ENCODE data around the gene CHRNG.
"Not testable (repeated sequence)": the region's sequence is repeated elsewhere in the genome, so short reads cannot be mapped to it uniquely, and the experiment has no call there.

CHRNG gene

GRCh38 chr2:232528746-232529460, 10.6 kb upstream of the CHRNG start:
- no peak for DNase-seq (ENCODE audit: low read depth)

DNA sequence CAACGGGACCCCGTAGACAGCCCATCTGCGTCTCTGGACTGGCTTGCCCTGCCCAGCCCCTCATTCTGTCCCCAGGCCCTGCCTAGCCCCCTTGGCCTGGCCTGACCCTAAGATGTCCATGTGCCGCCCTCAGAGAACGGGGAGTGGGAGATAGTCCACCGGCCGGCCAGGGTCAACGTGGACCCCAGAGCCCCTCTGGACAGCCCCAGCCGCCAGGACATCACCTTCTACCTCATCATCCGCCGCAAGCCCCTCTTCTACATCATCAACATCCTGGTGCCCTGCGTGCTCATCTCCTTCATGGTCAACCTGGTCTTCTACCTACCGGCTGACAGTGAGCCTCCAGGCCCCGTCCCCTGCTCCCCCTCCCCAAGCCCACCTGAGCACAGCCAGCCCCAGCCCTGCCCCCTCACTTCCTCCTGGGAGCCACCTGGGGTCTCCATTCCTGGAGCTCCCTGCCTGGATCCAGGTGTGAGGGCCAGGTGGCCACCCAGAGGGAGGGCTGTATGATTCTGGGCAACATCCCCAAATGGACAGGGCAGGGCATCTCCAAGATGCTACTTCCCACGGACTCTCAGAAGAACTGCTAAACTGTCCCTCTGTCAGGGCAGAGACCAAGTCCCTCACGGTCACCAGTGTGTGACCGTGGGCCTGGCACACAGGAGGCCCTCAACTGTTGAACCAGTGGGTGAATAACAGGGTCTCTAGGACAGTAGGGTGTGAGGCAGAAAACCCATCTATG, 9.5 kb upstream of the CHRNG start:
- no peak for DNase-seq (ENCODE audit: low read depth)

- DNase-seq (ENCODE audit: low read depth), result no peak
These were observed 8.7 kb upstream of the CHRNG start for GRCh38 chr2:232530626-232531260.

DNA sequence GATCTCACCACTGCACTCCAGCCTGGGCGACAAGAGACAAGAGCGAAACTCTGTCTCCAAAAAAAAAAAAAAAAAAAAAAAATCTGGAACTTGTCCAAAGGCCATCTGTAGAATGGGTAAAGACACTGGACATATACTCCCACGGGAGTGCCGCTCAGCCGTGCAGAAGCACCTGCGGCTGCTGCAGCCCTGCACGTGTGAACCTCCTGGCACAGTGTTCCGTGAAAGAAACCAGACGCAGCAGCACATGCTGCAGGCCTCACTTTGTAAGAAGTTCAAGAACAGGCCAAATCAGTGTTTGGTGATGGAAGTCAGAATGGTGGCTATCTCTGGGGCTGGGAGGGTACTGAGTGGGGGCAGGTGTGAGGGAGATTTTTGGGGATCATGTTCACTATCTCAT, 7.1 kb upstream of the CHRNG start:
- no peak for DNase-seq (ENCODE audit: low read depth)

DNA sequence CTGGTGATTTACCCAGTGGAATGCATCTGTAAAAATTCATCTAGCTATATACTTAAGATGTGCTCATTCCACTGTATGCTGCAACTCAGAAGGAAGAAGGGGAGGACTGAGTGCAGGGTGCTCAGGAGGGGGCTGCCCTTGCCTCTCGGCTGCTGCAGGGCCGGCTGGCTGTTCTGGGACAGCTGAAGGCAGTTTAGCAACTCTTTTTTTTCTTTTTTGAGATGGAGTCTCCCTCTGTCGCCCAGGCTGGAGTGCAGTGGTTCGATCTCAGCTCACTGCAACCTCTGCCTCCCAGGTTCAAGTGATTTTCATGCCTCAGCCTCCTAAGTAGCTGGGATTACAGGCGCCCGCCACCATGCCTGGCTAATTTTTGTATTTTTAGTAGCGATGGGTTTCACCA, 6.7 kb upstream of the CHRNG start:
- not testable (repeated sequence) for DNase-seq (ENCODE audit: low read depth)

DNA sequence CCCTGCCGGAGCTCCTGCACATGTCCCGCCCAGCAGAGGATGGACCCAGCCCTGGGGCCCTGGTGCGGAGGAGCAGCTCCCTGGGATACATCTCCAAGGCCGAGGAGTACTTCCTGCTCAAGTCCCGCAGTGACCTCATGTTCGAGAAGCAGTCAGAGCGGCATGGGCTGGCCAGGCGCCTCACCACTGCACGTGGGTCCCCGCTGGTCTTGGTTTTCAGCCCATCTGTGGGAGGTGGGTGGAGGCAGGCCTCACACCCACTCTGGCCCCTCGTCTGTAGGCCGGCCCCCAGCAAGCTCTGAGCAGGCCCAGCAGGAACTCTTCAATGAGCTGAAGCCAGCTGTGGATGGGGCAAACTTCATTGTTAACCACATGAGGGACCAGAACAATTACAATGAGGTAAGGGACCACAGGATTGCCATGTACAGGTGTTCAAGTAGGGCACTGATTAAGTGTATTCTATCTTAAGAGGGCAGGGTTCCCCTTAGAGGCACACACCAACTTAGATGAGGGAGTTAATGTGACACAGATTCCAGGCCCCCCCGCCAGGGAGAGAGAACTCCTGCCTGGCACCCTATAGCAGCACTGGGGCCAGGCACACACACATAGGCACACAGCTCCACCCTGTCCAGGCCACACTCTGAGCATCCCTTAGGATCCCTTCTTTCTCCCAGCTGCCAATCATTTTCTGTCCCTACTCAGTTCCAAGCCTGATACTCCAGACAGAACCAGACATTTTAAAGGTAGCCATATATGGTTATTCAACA, 5.4 kb upstream of the CHRNG start:
- no peak for DNase-seq (ENCODE audit: low read depth)

GRCh38 chr2:232534940-232535651, 4.4 kb upstream of the CHRNG start:
- DNase-seq (ENCODE audit: low read depth), result no peak

DNA sequence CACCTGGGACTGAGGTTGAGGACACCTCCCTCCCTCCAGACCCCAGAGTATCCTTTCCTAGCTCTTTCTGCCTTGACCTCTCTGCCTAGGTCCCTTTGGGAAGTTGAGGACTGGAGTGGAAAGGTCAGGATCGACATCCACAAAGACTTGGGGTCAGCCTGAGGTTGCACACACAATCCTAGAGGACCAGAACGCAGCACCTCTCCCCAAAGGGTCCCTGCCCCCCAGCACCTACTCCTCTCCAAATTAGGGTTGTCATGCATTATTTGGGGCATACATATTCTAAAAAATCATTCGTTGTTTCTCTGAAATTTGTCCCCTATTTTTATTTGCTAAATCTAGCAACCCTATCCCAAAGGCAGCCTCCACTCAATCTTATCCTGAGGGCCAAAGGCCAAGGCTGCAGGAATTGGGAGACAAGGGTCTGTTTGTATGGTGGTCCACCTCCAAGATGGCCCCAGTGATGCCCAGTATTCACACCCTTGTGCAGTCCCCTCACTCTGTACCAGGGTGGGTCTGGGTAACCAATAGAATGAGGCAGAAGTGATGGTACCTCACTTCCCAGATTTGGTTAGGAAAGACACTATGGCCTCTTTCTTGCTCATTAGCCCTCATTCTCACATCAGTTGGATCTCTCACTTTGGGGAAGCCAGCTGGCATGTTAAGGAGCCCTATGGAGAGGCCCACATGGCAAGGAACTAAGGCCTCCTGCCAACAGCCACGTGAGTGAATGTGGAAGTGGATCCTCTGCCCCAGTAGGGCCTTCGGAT, 3.5 kb upstream of the CHRNG start:
- no peak for DNase-seq (ENCODE audit: low read depth)

DNA sequence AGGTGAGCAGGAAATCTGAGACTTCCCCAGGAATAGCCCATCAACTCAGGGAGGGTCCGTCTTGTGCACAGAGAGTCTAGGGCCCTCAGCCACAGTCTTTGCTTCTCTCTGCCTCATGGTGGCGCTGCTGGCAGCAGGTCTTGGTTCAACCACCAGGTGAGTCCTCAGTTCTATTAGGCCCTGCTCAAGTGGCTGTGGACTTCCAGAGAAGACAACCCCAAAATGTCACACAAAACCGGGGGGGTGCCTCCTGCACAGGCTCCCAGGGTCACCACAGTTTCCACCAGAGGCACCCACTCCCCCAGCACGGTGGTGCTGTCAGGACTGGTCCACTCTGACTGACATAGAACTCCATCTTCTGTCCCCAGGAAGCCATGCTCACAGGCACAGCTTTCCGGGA, 2.4 kb upstream of the CHRNG start:
- no peak for DNase-seq (ENCODE audit: low read depth)

DNA sequence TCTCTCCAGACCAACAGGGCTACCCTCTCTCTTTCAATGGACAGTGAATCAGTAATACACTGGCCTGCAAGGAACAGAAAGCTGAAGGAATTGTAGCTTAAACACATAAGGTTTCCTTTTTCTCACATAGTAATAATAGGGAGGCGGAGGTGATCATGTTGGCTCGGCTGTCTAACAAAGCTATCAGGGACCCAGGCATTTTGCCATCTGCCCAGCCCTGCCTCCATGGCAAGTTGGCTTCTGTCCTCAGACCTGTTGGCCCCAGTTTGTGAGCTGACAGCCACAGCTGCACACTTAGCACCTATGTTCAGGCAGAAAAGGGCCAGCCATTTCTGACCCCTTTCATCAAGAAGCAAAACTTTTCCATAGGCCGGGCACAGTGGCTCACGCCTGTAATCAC, 2.0 kb upstream of the CHRNG start:
- DNase-seq (ENCODE audit: low read depth), result no peak

- DNase-seq (ENCODE audit: low read depth), result no peak
These were observed 821 bp upstream of the CHRNG start for GRCh38 chr2:232538671-232539070.

- DNase-seq (ENCODE audit: low read depth), result no peak
These were observed 1.0 kb downstream of the CHRNG start for GRCh38 chr2:232540441-232541041.

- DNase-seq (ENCODE audit: low read depth), result no peak
These were observed 1.9 kb downstream of the CHRNG start for GRCh38 chr2:232541195-232541960.

GRCh38 chr2:232541961-232542714, 2.6 kb downstream of the CHRNG start:
- no peak for DNase-seq (ENCODE audit: low read depth)

DNA sequence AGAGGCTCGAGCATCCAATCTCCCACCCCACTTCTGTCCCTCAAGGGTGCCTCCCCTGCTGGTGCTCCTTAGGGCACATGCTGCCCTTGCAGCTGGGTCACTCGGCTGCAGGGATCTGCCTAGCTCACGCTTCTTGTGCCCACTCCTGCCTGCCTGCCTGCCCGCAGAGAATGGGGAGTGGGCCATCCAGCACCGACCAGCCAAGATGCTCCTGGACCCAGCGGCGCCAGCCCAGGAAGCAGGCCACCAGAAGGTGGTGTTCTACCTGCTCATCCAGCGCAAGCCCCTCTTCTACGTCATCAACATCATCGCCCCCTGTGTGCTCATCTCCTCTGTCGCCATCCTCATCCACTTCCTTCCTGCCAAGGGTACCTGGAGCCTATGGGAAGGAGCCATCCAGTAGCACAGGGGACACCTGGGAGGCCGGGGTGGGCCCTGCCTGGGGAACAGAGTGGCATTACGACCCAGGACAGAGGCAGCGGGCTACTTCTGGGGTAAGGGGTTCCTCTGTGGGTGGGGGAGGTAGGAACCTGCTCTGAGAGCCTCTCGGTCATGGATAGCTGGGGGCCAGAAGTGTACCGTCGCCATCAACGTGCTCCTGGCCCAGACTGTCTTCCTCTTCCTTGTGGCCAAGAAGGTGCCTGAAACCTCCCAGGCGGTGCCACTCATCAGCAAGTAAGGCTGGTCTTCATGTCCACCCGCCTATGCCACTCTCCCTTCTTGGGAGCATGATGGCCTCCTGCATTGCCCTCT, 3.4 kb downstream of the CHRNG start:
- no peak for DNase-seq (ENCODE audit: low read depth)

GRCh38 chr2:232543491-232543890, 4.0 kb downstream of the CHRNG start:
- DNase-seq (ENCODE audit: low read depth), result no peak

DNA sequence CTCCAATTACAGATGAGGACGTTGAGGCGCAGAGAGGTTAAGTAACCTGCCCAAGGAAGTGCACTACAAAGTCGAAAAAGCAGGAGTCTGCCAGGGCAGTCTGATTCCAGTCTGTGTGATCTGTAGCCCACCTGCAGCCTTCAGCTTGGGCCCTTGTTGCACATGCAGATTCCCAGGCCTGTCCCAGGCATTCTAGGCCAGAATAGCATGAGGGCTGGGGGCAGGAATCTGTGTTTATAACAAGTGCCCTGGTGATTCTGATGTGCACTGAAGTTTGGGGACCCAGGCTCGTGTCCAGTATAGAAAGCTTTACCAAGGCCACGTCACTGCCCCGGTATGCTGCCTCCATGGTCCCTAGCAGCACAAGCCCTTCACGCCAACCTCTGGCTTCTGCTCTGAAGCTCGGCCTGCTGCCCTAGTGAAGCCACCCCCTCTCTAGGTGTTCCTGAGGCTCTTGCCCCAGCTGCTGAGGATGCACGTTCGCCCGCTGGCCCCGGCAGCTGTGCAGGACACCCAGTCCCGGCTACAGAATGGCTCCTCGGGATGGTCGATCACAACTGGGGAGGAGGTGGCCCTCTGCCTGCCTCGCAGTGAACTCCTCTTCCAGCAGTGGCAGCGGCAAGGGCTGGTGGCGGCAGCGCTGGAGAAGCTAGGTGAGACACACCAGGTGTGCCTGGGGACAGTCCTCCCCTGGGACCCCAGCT, 4.6 kb downstream of the CHRNG start:
- DNase-seq (ENCODE audit: low read depth), result no peak

DNA sequence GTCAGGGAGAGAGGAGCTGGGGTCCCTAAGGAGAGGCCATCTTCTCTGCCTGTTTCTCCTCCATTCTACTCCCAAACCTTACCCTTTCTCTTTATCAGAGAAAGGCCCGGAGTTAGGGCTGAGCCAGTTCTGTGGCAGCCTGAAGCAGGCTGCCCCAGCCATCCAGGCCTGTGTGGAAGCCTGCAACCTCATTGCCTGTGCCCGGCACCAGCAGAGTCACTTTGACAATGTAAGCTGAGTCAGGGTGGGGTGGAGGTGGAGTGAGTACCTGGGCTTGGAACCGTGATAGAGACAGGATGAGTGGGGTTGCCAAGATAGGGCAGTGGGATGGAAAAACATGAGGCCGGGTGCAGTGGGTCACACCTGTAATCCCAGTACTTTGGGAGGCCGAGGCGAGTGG, 5.2 kb downstream of the CHRNG start:
- DNase-seq (ENCODE audit: low read depth), result no peak

Data from iris pigment epithelial cell (primary cell).